HG03095 (cell line): ENCODE results near the gene PRICKLE3.
A peak's percentile ranks its signal among the peaks of the same experiment; 100 is the strongest.

Experiments
- ATAC-seq: cut with Tn5 transposase; IDR thresholded peaks from one replicate; pipeline ENCODE4 v1.9.1; 2021; ENCODE audit warnings: moderate library complexity; ENCODE audit not compliant: unreplicated experiment

PRICKLE3 gene

GRCh38 chrX:49206543-49206942 is 20.4 kb upstream of the PRICKLE3 start:
- ATAC-seq, result no peak

DNA sequence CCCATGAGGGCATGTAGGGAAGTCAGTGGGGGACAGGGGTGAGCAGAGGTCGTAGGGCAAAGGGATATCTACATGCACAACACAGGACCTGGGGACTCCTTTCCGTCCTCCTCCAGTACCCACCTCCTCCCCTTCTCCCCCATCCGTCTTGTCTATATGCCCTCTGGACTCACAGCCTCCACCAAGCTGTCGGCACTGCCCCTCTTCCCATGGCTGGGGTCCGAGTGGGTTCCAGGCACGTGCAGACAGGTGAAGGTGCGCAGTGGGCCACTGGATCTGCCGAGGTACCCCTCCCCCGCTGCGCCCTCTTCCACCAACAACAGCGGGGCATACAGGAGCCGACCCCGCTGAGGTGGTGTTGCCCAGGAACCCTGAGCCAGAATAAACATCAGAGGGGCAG is 19.3 kb upstream of the PRICKLE3 start:
- no peak for ATAC-seq

- no peak for ATAC-seq
These were observed 18.5 kb upstream of the PRICKLE3 start for GRCh38 chrX:49204709-49205108.

DNA sequence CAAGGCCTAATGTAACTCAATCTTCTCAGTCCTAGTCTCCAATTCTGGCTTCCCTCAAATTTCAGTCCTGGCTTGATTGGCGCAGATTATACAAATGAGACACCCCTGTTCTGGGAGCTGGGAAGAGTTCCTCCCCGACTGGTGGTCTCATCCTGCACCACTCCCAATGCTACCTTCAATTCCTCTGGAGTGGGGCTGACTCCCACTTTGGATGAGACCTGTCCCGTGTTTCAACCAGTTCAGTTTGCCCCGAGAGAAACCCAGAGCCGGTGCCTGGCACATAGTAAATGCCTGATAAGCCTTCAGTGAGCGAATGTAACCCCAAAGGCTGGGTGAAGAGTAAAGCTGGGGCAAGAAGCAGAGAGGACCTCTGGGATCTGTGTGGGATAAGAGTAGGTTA is 17.8 kb upstream of the PRICKLE3 start:
- no peak for ATAC-seq

DNA sequence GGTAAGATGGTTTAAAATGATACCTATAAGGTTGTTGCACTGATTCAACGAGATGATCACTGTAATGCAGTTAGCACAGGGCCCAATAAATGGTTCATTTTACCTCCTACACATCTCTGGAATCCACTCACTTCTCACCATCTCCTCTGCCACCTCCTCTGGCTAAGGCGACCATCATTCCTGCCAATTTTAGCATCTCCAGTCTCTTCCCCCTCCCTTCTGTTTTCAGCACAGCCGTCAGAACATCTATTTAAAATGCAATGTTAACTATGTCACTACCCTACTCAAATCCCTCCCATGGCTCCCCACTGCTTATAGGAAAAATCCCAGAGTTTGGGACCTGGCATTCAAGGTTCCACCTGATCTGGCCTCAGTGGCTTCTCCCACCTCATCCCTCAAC is 17.4 kb upstream of the PRICKLE3 start:
- no peak for ATAC-seq

- ATAC-seq, result no peak
These were observed 15.8 kb upstream of the PRICKLE3 start for GRCh38 chrX:49202022-49202421.

GRCh38 chrX:49199906-49200771 is 14.0 kb upstream of the PRICKLE3 start, which contains the start of gene SYP:
Gene SYP (minus strand): TSS chrX:49200193. CDS start chrX:49200186, 7 bp downstream.
- ATAC-seq, result peak; percentile 94

GRCh38 chrX:49199315-49199595 is 13.1 kb upstream of the PRICKLE3 start:
- no peak for ATAC-seq

GRCh38 chrX:49198540-49199314 is 12.6 kb upstream of the PRICKLE3 start:
- no peak for ATAC-seq

DNA sequence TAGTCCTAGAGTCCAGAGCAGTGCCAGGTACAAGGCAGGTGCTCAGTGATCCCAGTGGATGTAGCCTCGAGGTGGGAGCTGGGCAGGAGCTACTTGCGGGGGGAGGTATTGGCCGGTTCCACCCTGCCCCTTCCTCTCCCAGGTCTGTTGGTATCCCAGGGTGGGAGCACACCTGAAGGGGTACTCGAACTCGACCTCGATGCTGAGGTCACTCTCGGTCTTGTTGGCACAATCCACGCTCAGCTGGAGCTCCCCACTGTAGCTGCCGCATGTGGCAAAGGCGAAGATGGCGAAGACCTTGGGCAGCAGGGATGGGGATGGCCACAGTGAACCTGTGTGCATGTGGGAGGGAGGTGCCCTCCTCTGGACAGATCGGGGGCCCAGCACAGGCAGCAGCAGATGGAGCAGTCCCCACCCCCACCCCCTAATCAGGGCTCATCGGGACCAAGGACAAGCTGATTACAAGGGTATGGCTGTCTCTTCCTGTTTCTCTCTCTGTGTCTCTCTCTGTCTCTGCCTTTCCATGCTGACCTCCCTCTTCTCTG is 11.4 kb upstream of the PRICKLE3 start:
- ATAC-seq, result no peak

DNA sequence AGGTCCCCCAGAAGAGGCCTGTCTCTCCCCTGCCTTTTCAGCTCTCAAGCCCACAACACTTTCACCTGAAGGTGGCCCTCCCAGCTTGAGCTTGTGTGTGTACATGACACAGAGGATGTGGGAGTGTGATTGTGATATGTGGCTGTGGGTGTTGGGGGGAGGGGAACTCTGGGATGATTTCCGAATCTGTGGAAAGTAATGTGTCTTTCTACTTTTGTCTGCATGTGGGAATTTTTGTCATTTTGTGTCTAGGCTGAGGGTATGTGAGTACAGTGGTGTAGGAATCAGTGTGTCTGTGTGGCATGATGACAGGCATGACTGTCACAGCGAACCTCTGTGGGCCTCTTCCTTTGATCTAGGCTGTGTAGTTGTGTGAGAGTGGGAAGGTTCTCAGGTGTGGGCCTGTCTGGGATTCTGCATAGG is 7.4 kb upstream of the PRICKLE3 start:
- ATAC-seq, result no peak

- ATAC-seq, result no peak
These were observed 6.7 kb upstream of the PRICKLE3 start for GRCh38 chrX:49192722-49193328.

- ATAC-seq, result peak; percentile 22
These were observed 5.4 kb upstream of the PRICKLE3 start for GRCh38 chrX:49191574-49192011.

DNA sequence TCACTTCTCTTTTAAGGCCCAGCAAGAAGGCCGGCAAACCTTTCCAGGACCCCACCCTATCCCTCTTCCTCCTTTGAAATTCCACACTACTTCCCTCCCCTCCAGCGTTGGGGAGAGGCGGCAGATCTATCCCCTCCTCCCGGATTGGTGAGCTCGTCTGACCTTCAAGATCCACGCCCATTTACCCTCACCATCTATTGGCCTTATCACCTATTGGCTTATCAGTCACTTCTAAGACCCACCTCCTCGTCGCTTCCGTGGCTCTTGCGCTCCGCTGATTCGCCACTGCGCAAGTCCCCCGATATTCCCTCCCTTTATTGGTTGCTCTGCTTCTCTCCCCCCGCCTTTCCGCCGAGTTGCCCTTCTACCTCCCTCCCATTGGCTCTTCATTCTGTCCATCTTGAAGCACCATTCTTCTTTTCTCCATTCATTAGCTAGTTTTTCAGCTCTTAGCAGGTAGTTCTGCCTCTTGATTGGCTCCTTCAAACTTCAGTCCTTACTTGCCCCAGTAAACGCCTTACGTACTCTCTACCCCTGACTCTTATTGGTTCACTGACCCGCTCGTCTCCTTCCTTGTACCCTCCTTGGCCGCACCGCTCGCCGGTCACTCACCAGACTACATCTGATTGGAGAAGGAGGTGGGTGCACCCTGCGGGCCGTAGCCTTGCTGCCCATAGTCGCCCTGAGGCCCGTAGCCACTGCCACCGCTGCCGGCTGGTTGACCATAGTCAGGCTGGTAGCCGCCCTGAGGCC is 4.8 kb upstream of the PRICKLE3 start:
- ATAC-seq, result peak; percentile 88

DNA sequence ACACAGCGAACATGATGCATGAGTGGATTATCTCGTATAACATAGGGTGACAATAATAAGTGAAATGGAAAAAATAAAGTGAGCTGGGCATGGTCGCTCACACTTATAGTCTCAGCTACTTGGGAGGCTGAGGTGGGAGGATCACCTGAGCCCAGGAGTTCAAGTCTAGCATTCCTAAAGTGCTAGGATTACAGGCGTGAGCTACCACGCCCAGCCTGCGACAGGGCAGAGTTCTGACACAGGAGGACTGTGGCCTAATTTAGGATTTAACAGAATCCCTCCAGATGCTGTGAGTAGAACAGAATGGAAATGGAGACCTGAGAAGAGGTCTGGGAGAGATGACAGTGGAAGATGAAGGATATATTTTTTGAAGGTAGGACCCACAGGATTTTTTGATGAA is 3.4 kb upstream of the PRICKLE3 start:
- ATAC-seq, result no peak

- no peak for ATAC-seq
These were observed 2.4 kb upstream of the PRICKLE3 start for GRCh38 chrX:49188468-49189076.

DNA sequence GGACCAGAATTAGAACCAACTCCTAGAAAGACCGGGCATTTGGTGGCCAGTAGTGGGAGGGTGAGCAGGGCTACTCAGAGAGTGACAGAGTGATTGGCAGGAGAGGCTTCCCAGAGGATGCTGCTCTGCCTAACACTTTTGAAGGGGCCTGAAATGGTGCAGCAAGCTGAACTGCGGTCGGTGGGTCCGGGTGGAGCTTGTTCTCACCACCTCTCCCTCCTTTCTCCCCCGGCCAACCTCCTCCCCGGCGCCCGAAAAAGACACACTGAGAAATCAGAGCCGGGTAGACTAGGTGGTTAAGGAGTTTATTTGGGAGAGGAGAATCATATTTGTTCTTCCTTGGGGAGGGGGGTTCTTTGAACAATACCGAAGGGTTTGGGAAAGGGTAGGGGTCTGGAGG is 1.4 kb upstream of the PRICKLE3 start:
- no peak for ATAC-seq

GRCh38 chrX:49187028-49187394 is 838 bp upstream of the PRICKLE3 start:
- ATAC-seq, result no peak

DNA sequence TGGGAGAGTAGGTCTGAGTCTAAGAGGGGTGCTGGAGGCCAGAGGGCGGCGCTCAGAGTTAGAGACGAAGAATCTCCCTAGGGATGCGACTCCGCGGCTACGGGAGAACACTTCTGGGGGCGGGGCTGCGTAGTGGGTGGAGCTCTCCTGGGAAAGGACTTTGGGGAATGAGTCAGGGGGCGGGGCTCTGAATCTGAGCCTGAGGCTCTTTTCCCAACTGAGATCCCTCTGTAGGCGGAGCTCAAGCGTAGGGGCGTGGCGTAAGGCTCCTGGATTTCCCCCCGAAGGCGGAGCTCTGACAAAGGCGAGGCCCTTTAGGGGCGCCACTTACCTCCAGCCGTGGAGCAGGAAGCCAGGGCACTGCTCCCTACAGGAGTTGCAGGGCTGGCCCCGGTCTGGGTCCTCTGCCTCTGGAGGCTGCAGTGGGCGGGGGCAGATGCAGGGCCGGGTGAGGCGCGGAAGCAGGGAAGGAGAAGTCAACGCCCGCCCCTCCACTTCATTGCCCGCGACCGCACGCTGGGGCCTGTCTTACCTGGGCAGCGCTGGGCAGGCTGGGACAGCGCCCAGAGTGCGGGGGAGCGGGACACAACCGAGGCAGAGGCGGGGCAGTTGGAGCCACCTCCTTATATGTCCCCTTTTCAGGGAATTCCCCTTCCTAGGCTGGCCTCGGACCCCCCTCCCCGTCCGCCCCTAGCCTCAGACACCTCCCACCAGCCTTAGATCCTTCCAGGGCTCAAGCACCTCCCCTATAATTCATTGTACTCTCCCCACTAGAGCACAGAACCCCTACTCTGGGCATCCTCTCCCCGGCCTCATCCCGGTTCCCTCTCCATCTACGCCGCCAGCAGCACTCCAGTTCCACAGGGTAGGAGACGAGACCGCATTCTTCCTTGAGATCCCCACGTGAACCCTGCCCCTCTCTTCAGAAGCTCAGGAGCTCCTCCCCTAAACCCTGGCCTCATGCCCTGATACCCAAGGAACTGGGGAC is 1.6 kb downstream of the PRICKLE3 start:
- ATAC-seq, result peak; percentile 45
